ENCODE data around the gene BAG5.

The BAG5 gene

DNA sequence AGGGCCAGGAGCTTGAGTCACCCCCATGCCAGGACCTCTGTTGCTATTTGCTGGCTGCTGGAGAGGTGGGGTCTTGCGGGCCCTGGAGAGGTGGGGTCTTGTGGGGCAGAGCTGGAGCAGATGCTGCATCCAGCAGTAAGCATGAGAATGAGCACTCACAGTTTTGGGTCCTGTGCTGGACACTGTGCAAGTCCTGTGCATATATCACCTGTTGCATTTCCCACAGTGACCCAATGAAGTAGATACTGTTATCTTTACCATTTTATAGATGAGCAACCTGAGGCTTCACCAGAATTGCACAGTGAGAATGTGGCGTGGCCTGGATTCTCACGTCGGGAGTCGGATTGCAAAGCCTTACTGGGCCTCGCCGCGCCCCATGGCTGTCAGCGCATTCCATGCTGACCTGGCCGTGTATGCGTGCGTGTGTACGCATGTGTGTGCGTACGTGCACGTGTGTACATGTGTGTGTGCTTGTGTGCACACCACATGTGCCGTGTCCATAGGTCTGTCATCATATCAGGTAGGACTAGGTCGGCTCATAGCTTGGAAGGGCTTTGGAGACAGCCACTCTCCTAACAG is 12.3 kb upstream of the BAG5 start:
- Histone ChIP-seq H3K4me3 (ENCODE audit: low read length, poor library complexity, severe bottlenecking) (no peak overlapping the region), H4K20me1 (ENCODE audit: insufficient read depth, low read length, poor library complexity, severe bottlenecking) (peaks cover 7% of the 10 kb centered on the region), H2AFZ (ENCODE audit: low read length) (no peak overlapping the region), H3K9me3 (ENCODE audit: insufficient read depth, low read depth, low read length) (no peaks in the 10 kb centered on the region), H3K27me3 (ENCODE audit: insufficient read depth, low read length, poor library complexity, severe bottlenecking) (no peaks in the 10 kb centered on the region), H3K9me2 (replicated peaks; ENCODE audit: low read depth, low read length) (no peaks in the 10 kb centered on the region), H3K9ac (ENCODE audit: low read depth, low read length, poor library complexity, severe bottlenecking) (no peak overlapping the region), H3K4me1 (ENCODE audit: insufficient read depth, low read length, poor library complexity, severe bottlenecking) (no peaks in the 10 kb centered on the region), H3F3A (ENCODE audit: low read depth) (no peaks in the 10 kb centered on the region), H3K4me2 (ENCODE audit: low read depth, low read length, poor library complexity, severe bottlenecking) (no peak overlapping the region), H3K79me2 (ENCODE audit: insufficient read depth, low read length) (0 out of 2 replicates have a peak, but pooled peaks cover 5% of the 10 kb centered on the region), H3K36me3 (ENCODE audit: insufficient read depth, low read length) (peaks cover 40% of the 10 kb centered on the region; the same call in 1 of the 2 replicates)
- TF ChIP-seq, protein P1, sequence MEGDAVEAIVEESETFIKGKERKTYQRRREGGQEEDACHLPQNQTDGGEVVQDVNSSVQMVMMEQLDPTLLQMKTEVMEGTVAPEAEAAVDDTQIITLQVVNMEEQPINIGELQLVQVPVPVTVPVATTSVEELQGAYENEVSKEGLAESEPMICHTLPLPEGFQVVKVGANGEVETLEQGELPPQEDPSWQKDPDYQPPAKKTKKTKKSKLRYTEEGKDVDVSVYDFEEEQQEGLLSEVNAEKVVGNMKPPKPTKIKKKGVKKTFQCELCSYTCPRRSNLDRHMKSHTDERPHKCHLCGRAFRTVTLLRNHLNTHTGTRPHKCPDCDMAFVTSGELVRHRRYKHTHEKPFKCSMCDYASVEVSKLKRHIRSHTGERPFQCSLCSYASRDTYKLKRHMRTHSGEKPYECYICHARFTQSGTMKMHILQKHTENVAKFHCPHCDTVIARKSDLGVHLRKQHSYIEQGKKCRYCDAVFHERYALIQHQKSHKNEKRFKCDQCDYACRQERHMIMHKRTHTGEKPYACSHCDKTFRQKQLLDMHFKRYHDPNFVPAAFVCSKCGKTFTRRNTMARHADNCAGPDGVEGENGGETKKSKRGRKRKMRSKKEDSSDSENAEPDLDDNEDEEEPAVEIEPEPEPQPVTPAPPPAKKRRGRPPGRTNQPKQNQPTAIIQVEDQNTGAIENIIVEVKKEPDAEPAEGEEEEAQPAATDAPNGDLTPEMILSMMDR (conservative IDR thresholded peaks at IDR 0.05; ENCODE audit: low read length): no peak
- no peak for TF ChIP-seq EZH2phosphoT487 (IDR thresholded peaks at IDR 0.05; ENCODE audit: borderline replicate concordance)

DNA sequence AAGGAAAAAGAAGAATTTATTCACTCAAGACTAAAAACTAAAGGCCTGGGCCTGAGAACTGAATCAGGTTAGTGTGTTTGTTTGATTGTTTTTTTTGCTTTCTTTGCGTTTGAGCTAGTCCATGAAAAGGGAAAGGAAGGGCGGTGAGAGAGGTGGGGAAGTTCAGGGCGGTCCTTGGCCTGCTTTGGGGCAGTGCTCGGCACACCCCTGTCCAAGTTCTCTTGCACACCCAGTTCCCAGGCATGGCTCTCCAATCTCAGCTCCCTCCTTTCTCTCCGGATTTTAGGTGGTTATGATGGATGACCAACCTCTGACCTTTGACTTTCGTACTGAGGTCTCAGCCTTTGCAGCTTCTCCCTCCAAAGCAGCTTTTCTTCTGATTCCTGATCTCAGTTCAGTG is 11.6 kb upstream of the BAG5 start:
- Histone ChIP-seq H3K4me2 (ENCODE audit: low read depth, low read length, poor library complexity, severe bottlenecking) (no peak overlapping the region), H4K20me1 (ENCODE audit: insufficient read depth, low read length, poor library complexity, severe bottlenecking) (peaks cover 12% of the 10 kb centered on the region), H3K9me2 (replicated peaks; ENCODE audit: low read depth, low read length) (no peaks in the 10 kb centered on the region), H3K4me1 (ENCODE audit: insufficient read depth, low read length, poor library complexity, severe bottlenecking) (no peaks in the 10 kb centered on the region), H3K4me3 (ENCODE audit: low read length, poor library complexity, severe bottlenecking) (no peak overlapping the region), H2AFZ (ENCODE audit: low read length) (no peak overlapping the region), H3K9me3 (ENCODE audit: insufficient read depth, low read depth, low read length) (no peaks in the 10 kb centered on the region), H3K79me2 (ENCODE audit: insufficient read depth, low read length) (peaks cover 10% of the 10 kb centered on the region; the same call in 1 of the 2 replicates), H3K36me3 (ENCODE audit: insufficient read depth, low read length) (peaks cover 40% of the 10 kb centered on the region; the same call in 1 of the 2 replicates), H3K9ac (ENCODE audit: low read depth, low read length, poor library complexity, severe bottlenecking) (no peak overlapping the region), H3F3A (ENCODE audit: low read depth) (no peaks in the 10 kb centered on the region), H3K27me3 (ENCODE audit: insufficient read depth, low read length, poor library complexity, severe bottlenecking) (no peaks in the 10 kb centered on the region)
- TF ChIP-seq, protein P1 (conservative IDR thresholded peaks at IDR 0.05; ENCODE audit: low read length): no peak
- no peak for TF ChIP-seq EZH2phosphoT487 (IDR thresholded peaks at IDR 0.05; ENCODE audit: borderline replicate concordance)

DNA sequence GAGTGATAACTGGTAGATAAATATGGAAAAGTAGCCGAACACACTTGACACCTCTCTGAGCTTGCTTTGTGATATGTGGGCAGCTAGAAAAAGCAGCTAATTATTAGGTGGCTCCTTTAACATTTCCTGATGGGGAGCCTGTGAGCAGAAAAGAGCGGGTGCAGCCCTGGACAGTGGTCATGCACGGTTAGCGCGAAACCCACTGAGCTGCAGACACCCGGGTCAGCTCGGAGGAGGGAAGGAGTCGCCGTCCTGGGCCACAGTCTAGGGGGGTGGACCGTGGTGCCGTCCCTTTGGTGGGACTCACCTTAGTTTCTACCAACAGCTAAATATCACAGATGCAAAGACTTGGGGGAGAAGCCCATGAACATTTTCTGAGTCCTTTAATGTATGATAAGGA is 7.0 kb upstream of the BAG5 start:
- no peak overlapping the region for H3K4me2 ChIP-seq (ENCODE audit: low read depth, low read length, poor library complexity, severe bottlenecking)
- peaks cover 9% of the 10 kb centered on the region for H3K4me1 ChIP-seq (ENCODE audit: insufficient read depth, low read length, poor library complexity, severe bottlenecking)
- H3K9me3 ChIP-seq (ENCODE audit: insufficient read depth, low read depth, low read length): no peaks in the 10 kb centered on the region
- no peak overlapping the region for H2AFZ ChIP-seq (ENCODE audit: low read length)
- H3K4me3 ChIP-seq (ENCODE audit: low read length, poor library complexity, severe bottlenecking): no peak overlapping the region
- H3K9ac ChIP-seq (ENCODE audit: low read depth, low read length, poor library complexity, severe bottlenecking): no peak overlapping the region
- TF ChIP-seq, protein P1 (conservative IDR thresholded peaks at IDR 0.05; ENCODE audit: low read length): no peak
- TF ChIP-seq EZH2phosphoT487 (IDR thresholded peaks at IDR 0.05; ENCODE audit: borderline replicate concordance): no peak
- H3K36me3 ChIP-seq (ENCODE audit: insufficient read depth, low read length): peaks cover 15% of the 10 kb centered on the region; the same call in 1 of the 2 replicates
- H4K20me1 ChIP-seq (ENCODE audit: insufficient read depth, low read length, poor library complexity, severe bottlenecking): peaks cover 16% of the 10 kb centered on the region
- H3K27me3 ChIP-seq (ENCODE audit: insufficient read depth, low read length, poor library complexity, severe bottlenecking): no peaks in the 10 kb centered on the region
- H3K9me2 ChIP-seq (replicated peaks; ENCODE audit: low read depth, low read length): no peaks in the 10 kb centered on the region
- no peaks in the 10 kb centered on the region for H3F3A ChIP-seq (ENCODE audit: low read depth)
- H3K79me2 ChIP-seq (ENCODE audit: insufficient read depth, low read length): peaks cover 51% of the 10 kb centered on the region

Data from Loucy (cell line).